Left ventricle myocardium inferior (tissue), 1 donor: ENCODE data around the gene KCNK3. TPM values are rescaled to one million over a fixed set of nuclear protein-coding genes. Genes with fewer than 3 reads are reported as not detected.
A peak's percentile ranks its signal among the peaks of the same experiment; 100 is the strongest.

Experiments
- DNase-seq: peaks from one replicate; pipeline ENCODE4 v3.0.0-alpha.2; 2020
- H3K27ac ChIP-seq: fragments of 200-600 bp; replicated peaks from 2 replicates; pipeline ENCODE4 v1.8.0; 2021
- H3K27me3 ChIP-seq: fragments of 200-600 bp; 2 replicates; pipeline ENCODE4 v1.8.0; 2021; ENCODE audit warnings: low read depth
- H3K36me3 ChIP-seq: fragments of 200-600 bp; 2 replicates; pipeline ENCODE4 v1.8.0; 2021
- H3K4me1 ChIP-seq: fragments of 200-600 bp; 2 replicates; pipeline ENCODE4 v1.8.0; 2021
- H3K4me3 ChIP-seq: fragments of 200-600 bp; 2 replicates; pipeline ENCODE4 v1.8.0; 2021; ENCODE audit warnings: mild to moderate bottlenecking, moderate library complexity
- H3K9me3 ChIP-seq: fragments of 200-600 bp; replicated peaks from 2 replicates; pipeline ENCODE4 v1.8.0; 2021
- CTCF ChIP-seq: fragments of 200-600 bp; IDR thresholded peaks from 2 replicates; pipeline ENCODE4 v1.8.0; 2021; ENCODE audit warnings: antibody characterized with exemption, mild to moderate bottlenecking, borderline replicate concordance
- intact Hi-C: fragments of 100-400 bp; cut with micrococcal nuclease; formaldehyde crosslinking; loops from one replicate; pipeline ENCODE4 v1.11.0; 2022
- total RNA-seq: library from RNA; stranded (reverse); fragmentation: NEBNext Ultra II Directional; extraction: Animal tissue kit (Norgen Biotek cat#: 25700); gene quantifications from one replicate; pipeline ENCODE4 v1.2.1, GENCODE V29; 2021
- donor health status: DM: no; HTN: yes; CAD: no; lungs with severe emphysema.

The KCNK3 gene
- total RNA-seq, 1 donor from 2014 or later: 3.2 TPM

- intact Hi-C loops: no loop called here
- Histone ChIP-seq H3K36me3 (no peaks in the 10 kb centered on the region), H3K27ac (no peak overlapping the region), H3K4me1 (peaks cover 6% of the 10 kb centered on the region), H3K27me3 (no peaks in the 10 kb centered on the region), H3K4me3 (no peak overlapping the region), H3K9me3 (no peaks in the 10 kb centered on the region)
- TF ChIP-seq CTCF: no peak
- no peak for DNase-seq
Measured at GRCh38 chr2:26740890-26741302, 48.4 kb downstream of the KCNK3 start.

DNA sequence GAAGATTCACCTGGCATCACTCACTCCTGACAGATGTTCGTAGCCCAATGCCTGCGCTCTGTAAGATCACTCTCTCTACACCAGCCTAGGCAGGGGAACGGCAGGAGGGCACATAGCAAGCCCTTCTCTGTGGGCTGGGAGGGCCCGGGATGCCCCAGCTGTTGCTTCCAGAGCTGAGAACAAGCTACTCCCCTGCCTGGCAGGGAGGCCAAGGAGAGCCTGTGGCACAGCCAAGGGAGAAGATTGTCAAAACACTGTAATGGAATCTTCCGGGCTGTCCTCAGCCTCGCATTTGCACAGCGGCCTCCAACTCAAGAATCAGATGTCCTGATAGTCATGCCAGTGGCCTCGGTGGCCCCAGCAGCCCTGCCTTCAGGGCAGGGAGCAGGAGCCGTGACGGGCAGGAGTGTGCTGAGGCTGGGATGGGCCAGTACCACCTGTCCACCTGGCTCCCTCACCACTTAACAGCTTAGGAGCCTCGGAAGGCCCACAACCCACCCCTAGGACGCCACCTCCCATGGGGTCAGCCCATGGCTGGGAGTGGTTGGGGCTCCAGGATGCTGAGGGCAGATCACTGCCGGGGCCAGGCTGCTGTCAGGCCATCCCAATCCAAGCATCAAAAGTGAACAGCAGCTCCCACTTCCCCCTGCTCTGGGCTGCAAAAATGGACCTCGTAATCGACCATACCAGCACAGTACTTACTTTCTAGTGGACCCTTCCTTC is 49.7 kb downstream of the KCNK3 start:
- H3K27me3 ChIP-seq: no peaks in the 10 kb centered on the region
- TF ChIP-seq CTCF: no peak
- DNase-seq: no peak
- H3K36me3 ChIP-seq: no peaks in the 10 kb centered on the region
- no peak overlapping the region for H3K27ac ChIP-seq
- intact Hi-C loops: no loop called here
- H3K4me3 ChIP-seq: no peak overlapping the region
- H3K9me3 ChIP-seq: no peaks in the 10 kb centered on the region
- no peaks in the 10 kb centered on the region for H3K4me1 ChIP-seq

DNA sequence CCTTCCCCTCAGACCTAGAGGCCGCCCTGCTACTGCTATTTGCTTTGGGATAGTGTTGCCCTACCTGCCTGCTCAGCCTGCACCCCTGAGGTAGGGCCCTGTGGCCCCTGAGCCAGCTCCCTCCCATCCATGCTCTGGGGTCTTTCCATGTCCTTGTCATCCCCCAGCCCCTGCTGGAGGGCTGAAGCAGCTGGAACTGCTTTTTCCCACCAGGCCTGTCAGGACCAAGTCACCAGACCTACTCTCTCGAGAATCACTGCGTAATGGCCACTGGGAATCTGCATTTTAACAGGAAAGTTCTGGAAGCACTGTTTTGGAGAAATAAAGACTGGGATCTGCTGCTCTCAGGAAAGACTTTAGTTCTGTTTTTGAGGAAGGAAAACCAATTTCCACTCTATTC is 51.3 kb downstream of the KCNK3 start:
- Histone ChIP-seq H3K27me3 (no peaks in the 10 kb centered on the region), H3K4me3 (no peak overlapping the region), H3K9me3 (no peaks in the 10 kb centered on the region), H3K27ac (no peak overlapping the region), H3K4me1 (no peaks in the 10 kb centered on the region), H3K36me3 (no peaks in the 10 kb centered on the region)
- no peak for TF ChIP-seq CTCF
- DNase-seq: no peak
- intact Hi-C loops: no loop called here

- no peak for DNase-seq
- H3K4me3 ChIP-seq: no peak overlapping the region
- intact Hi-C loops: no loop called here
- no peak overlapping the region for H3K27ac ChIP-seq
- H3K4me1 ChIP-seq: no peaks in the 10 kb centered on the region
- no peak for TF ChIP-seq CTCF
- H3K36me3 ChIP-seq: no peaks in the 10 kb centered on the region
- no peaks in the 10 kb centered on the region for H3K9me3 ChIP-seq
- no peaks in the 10 kb centered on the region for H3K27me3 ChIP-seq
Measured at GRCh38 chr2:26744953-26745352, 52.4 kb downstream of the KCNK3 start.

- TF ChIP-seq CTCF: peak; percentile 96
- Histone ChIP-seq H3K27ac (no peak overlapping the region), H3K9me3 (no peaks in the 10 kb centered on the region), H3K27me3 (no peaks in the 10 kb centered on the region), H3K4me1 (no peaks in the 10 kb centered on the region), H3K36me3 (no peaks in the 10 kb centered on the region), H3K4me3 (no peak overlapping the region)
- peak; percentile 84 for DNase-seq
- intact Hi-C loops: loop anchor here (2.0 kb wide), 1 partner anchor 141 kb away; no protein-coding TSS in a partner anchor
Measured at GRCh38 chr2:26745609-26746327, 53.2 kb downstream of the KCNK3 start.
